Endothelial cell of umbilical vein (primary cell): Measurements from ENCODE around the gene TAF8. TPM values are rescaled to one million over a fixed set of nuclear protein-coding genes. Genes with fewer than 3 reads are reported as not detected.

Experiments used
- BruUV-seq: library from RNA; stranded (reverse); fragments of 400-500 nt; replicated peaks from 2 replicates; lab custom pipeline; 2021; lab: Mats Ljungman, UMichigan
- CTCF ChIA-PET: fragments of 300-600, 350-600 bp; sonication (Branson Sonifier 250); formaldehyde crosslinking; loops from one replicate; lab custom pipeline; 2021; ENCODE audit warnings: antibody characterized with exemption, inconsistent platforms; lab: Charles Lee
- POLR2A ChIA-PET: fragments of 300-600, 350-600 bp; sonication (Branson Sonifier 250); formaldehyde crosslinking; loops from one replicate; lab custom pipeline; 2021; ENCODE audit warnings: antibody characterized with exemption, inconsistent platforms; lab: Charles Lee
- DNase-seq: peaks from one replicate; pipeline ENCODE4 v3.0.0-alpha.2; 2011; ENCODE audit warnings: low read depth, low spot score
- FAIRE-seq: peaks from 2 replicates; lab custom pipeline; 2011; peaks lifted over from hg19 to GRCh38; lab: Jason Lieb, UNC
- H2AFZ ChIP-seq: 2 replicates; pipeline ENCODE4 v1.6.0; 2012; ENCODE audit warnings: low read depth, low read length, control low read depth, inconsistent platforms
- H3K27ac ChIP-seq: 2 replicates; pipeline ENCODE4 v1.5.1; 2011; ENCODE audit warnings: low read depth, mild to moderate bottlenecking, control low read depth, low read length, moderate library complexity; ENCODE audit not compliant: insufficient read depth
- H3K27me3 ChIP-seq, 2 experiments: 2 replicates each; pipeline versions ENCODE4 v1.6.0 to v1.6.1; 2011; ENCODE audit warnings: low read length in 2 of 2, mixed read lengths in 1 of 2; ENCODE audit not compliant: control insufficient read depth in 2 of 2, insufficient read depth in 2 of 2
- H3K36me3 ChIP-seq, 2 experiments: 2 replicates in 1 of 2; 3 replicates in 1 of 2; pipeline ENCODE4 v1.5.1; 2011; ENCODE audit warnings: low read length in 2 of 2, mild to moderate bottlenecking in 1 of 2, moderate library complexity in 1 of 2; ENCODE audit not compliant: control insufficient read depth in 2 of 2, insufficient read depth in 2 of 2; ENCODE audit errors: extremely low read depth in 1 of 2
- H3K4me1 ChIP-seq: 3 replicates; pipeline ENCODE4 v1.5.1; 2011; ENCODE audit warnings: mild to moderate bottlenecking, low read length; ENCODE audit not compliant: control insufficient read depth, insufficient read depth; ENCODE audit errors: extremely low read depth
- H3K4me2 ChIP-seq: 2 replicates; pipeline ENCODE4 v1.6.1; 2011; ENCODE audit warnings: low read length, control low read depth, mixed read lengths; ENCODE audit not compliant: insufficient read depth
- H3K4me3 ChIP-seq, 3 experiments: fragments of 200-600 bp in 1 of 3; sonication (generic), shearing (Covaris generic) in 1 of 3; replicated peaks in 1 of 3; 2 replicates each; pipeline ENCODE4 v1.5.1; 2011 to 2016; ENCODE audit warnings: control low read depth in 3 of 3, low read length in 3 of 3, mild to moderate bottlenecking in 2 of 3, inconsistent platforms in 1 of 3, low read depth in 1 of 3, moderate library complexity in 1 of 3; ENCODE audit not compliant: insufficient read depth in 1 of 3
- H3K79me2 ChIP-seq: 2 replicates; pipeline ENCODE4 v1.6.0; 2012; ENCODE audit warnings: low read length, inconsistent platforms; ENCODE audit not compliant: control insufficient read depth, insufficient read depth
- H3K9ac ChIP-seq: replicated peaks from 2 replicates; pipeline ENCODE3; 2011; ENCODE audit warnings: low read length, control low read depth; ENCODE audit not compliant: insufficient read depth; ENCODE audit errors: extremely low read depth
- H3K9me1 ChIP-seq: replicated peaks from 3 replicates; pipeline ENCODE4 v1.6.0; 2011; ENCODE audit warnings: mild to moderate bottlenecking, low read length; ENCODE audit not compliant: control insufficient read depth, insufficient read depth; ENCODE audit errors: extremely low read depth
- H3K9me3 ChIP-seq: replicated peaks from 2 replicates; pipeline ENCODE4 v1.5.1; 2012; ENCODE audit warnings: low read length, inconsistent platforms; ENCODE audit not compliant: control insufficient read depth, insufficient read depth
- H4K20me1 ChIP-seq: replicated peaks from 2 replicates; pipeline ENCODE3; 2011; ENCODE audit warnings: mild to moderate bottlenecking, low read length; ENCODE audit not compliant: control insufficient read depth, insufficient read depth; ENCODE audit errors: extremely low read depth
- CTCF ChIP-seq, 2 donors: IDR thresholded peaks; 1 replicate in 1 of 2; 2 replicates in 1 of 2; pipeline ENCODE4 v1.5.1; 2011; ENCODE audit warnings: low read length in 2 of 2, mild to moderate bottlenecking in 2 of 2, moderate library complexity in 2 of 2, control low read depth in 1 of 2, inconsistent platforms in 1 of 2, low read depth in 1 of 2; ENCODE audit not compliant: insufficient read depth in 1 of 2; ENCODE audit errors: extremely low read depth in 1 of 2
- EZH2 ChIP-seq: IDR thresholded peaks from 2 replicates; pipeline ENCODE4 v1.6.1; 2012; ENCODE audit warnings: borderline replicate concordance, low read depth, mild to moderate bottlenecking, moderate library complexity, low read length, inconsistent platforms; ENCODE audit not compliant: severe bottlenecking
- FOS ChIP-seq: IDR thresholded peaks from 2 replicates; pipeline ENCODE4 v1.6.1; 2011; ENCODE audit warnings: mild to moderate bottlenecking, low read length, moderate library complexity, borderline replicate concordance; ENCODE audit not compliant: insufficient read depth
- GATA2 ChIP-seq: IDR thresholded peaks from 2 replicates; pipeline ENCODE4 v1.7.0; 2011; ENCODE audit warnings: low read depth, mild to moderate bottlenecking, moderate library complexity, mixed read lengths, low read length; ENCODE audit not compliant: insufficient read length, insufficient read depth
- JUN ChIP-seq: IDR thresholded peaks from 2 replicates; pipeline ENCODE4 v1.6.1; 2011; ENCODE audit warnings: borderline replicate concordance, low read depth; ENCODE audit not compliant: insufficient read length, insufficient read depth
- MAX ChIP-seq: IDR thresholded peaks from 2 replicates; pipeline ENCODE4 v1.6.1; 2011; ENCODE audit not compliant: insufficient read depth, insufficient read length
- MYC ChIP-seq: IDR thresholded peaks from one replicate; pipeline ENCODE4 v1.6.1; 2011; ENCODE audit warnings: mild to moderate bottlenecking, low read depth, low read length
- POLR2A ChIP-seq: IDR thresholded peaks from 2 replicates; pipeline ENCODE4 v1.6.1; 2012; ENCODE audit warnings: low read depth, mild to moderate bottlenecking, control low read depth, low read length
- POLR2AphosphoS5 ChIP-seq: IDR thresholded peaks from 2 replicates; pipeline ENCODE4 v1.6.1; 2012; ENCODE audit warnings: low read depth, mild to moderate bottlenecking, control low read depth, low read length, moderate library complexity; ENCODE audit not compliant: insufficient read depth
- dilution Hi-C: fragments of 300-500 bp; cut with MboI; formaldehyde crosslinking; loops from one replicate; pipeline ENCODE4 v1.15.0; 2019; ENCODE audit warnings: low sequenced_read_pairs; ENCODE audit not compliant: extremely low pct_ligation_motif_present
- intact Hi-C: fragments of 100-400 bp; cut with micrococcal nuclease; formaldehyde crosslinking; loops from one replicate; pipeline ENCODE4 v1.10.0; 2022
- polyA plus RNA-seq, 4 experiments: library from polyadenylated mRNA; depleted of rRNA in 3 of 4; stranded (reverse) in 3 of 4; unstranded in 1 of 4; fragments of >200 nt; gene quantifications; 2 replicates each; pipeline versions ENCODE4 v1.2.1 to v1.2.3, GENCODE V29; 2011 to 2012; ENCODE audit warnings: missing spikeins in 1 of 4
- total RNA-seq: library from RNA; stranded (reverse); gene quantifications from 2 replicates; pipeline ENCODE4 v1.2.3, GENCODE V29; 2021

The TAF8 gene
- total and polyA plus RNA-seq, 2 donors (not counting 3 experiments of a cell fraction or from before 2014, with no cell fraction given), result 32.9 to 45.4 TPM

- H3K4me1 ChIP-seq, result peaks cover 32% of the 10 kb centered on the region
- no peaks in the 10 kb centered on the region for H3K79me2 ChIP-seq
- ChIA-PET CTCF (interaction anchor here (0.5 to 8.1 kb wide), 9 partner anchors 63 to 263 kb away, joined by 3 to 149 read pairs (median 4); partner anchors contain the start of genes BYSL, CCND3, FRS3 and MED20), POLR2A (no interaction called here)
- TF ChIP-seq EZH2 (no peak), GATA2 (no peak), POLR2AphosphoS5 (no peak), MAX (no peak), FOS (no peak), JUN (no peak), MYC (no peak), CTCF (IDR thresholded peaks at IDR 0.05; ENCODE audit: extremely low read depth in 1 of 2, insufficient read depth in 1 of 2, low read depth in 1 of 2, low read length in 2 of 2) (no peak), POLR2A (no peak)
- DNase-seq (no peak), FAIRE-seq (no peak)
- no peaks in the 10 kb centered on the region for H3K9me1 ChIP-seq
- no peaks in the 10 kb centered on the region for H3K36me3 ChIP-seq
- no TSS peak for BruUV-seq
- no peak overlapping the region for H3K9ac ChIP-seq
- no peaks in the 10 kb centered on the region for H3K27me3 ChIP-seq
- H3K4me3 ChIP-seq, result no peak overlapping the region
- H3K27ac ChIP-seq, result no peak overlapping the region
- no peak overlapping the region for H3K4me2 ChIP-seq
- no peak overlapping the region for H2AFZ ChIP-seq
- dilution Hi-C loops (no loop called here), intact Hi-C loops (loop anchor here (5.0 kb wide), 1 partner anchor 675 kb away; no protein-coding TSS in a partner anchor)
- H3K9me3 ChIP-seq, result no peaks in the 10 kb centered on the region
- no peaks in the 10 kb centered on the region for H4K20me1 ChIP-seq
Measured at GRCh38 chr6:42042108-42042507, 8.2 kb upstream of the TAF8 start.
